ENCODE results near the gene CCDC8.

GRCh38 chr19:46390121-46390858 lies 23.1 kb downstream of the CCDC8 start:
- TF ChIP-seq GATA2 (IDR thresholded peaks at IDR 0.05; ENCODE audit: low read depth, low read length) (no peak), GATA3 (IDR thresholded peaks at IDR 0.05; ENCODE audit: low read depth, low read length) (no peak)

Measured in SH-SY5Y (cell line).